GM18517 (cell line): ENCODE measurements around the gene ZNF467.
A peak's percentile ranks its signal among the peaks of the same experiment; 100 is the strongest.

ENCODE experiments used
- ATAC-seq: cut with Tn5 transposase; IDR thresholded peaks from one replicate; pipeline ENCODE4 v1.9.1; 2021; ENCODE audit warnings: mild to moderate bottlenecking, moderate library complexity; ENCODE audit not compliant: unreplicated experiment

ZNF467 gene

DNA sequence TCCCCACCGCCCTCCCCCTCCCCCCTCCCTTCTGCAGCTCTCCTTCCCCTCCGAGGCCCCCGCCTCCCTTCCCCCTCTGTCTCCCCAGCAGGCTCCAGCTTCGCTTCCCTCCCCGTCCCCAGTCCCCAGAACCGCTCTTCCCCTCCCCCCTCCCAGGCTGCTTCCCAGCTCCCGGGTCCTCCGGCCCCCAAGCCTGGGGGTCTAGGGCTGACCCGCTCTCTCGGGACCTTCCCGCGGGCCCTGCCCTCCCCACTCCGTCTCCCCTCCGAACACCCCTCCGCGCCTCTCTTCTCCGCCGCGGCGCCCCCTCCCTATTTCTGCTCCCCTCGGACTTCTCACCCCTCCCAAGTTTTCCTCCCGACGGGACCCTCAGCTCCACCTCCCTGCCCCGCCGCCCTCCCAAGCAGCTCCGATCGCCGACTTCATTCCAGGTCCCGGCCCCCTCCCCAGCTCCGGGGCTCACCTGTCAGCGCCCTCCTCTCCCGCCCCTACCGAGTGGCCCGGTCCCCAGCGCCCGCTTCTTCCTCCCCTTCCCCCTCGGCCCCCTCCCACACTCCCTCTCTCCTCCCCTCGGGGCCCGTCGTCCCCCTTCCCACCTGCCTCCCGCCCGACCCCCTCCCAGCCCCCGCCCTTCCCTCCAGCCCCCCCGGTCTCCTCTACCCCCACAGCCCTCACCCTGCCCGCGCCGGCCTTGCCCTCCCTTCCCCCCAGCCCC lies 990 bp downstream of the ZNF467 start:
- ATAC-seq = no peak

DNA sequence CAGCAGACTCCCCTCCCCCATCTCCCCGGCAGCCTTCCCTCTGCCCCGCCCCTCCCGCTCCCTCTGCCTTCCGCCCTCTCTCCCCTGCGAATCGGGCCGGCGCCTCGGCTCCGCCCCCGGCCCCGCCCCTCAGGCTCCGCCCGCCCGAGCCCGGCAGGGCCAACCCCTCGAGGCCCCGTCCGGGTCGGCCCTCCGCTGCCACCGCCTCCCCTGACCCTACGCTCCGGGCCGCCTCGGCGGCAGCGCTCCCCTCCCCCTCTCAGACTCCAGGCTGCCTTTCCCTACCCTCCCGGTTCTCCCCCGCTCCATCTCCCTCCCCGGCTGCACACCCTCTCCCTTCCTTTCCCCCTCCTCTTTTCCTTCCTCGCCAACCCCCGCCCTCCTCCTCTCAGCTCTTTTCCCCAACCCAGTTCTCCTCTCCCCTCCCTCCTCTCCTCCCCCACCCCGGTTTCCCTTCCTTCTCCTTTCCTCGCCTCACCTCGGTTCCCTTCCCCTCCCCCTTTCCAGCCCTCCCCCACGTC lies 1.6 kb downstream of the ZNF467 start:
- ATAC-seq = peak; percentile 75

GRCh38 chr7:149770728-149771636 lies 2.4 kb downstream of the ZNF467 start:
- no peak for ATAC-seq

GRCh38 chr7:149769915-149770314 lies 3.5 kb downstream of the ZNF467 start:
- ATAC-seq = no peak

DNA sequence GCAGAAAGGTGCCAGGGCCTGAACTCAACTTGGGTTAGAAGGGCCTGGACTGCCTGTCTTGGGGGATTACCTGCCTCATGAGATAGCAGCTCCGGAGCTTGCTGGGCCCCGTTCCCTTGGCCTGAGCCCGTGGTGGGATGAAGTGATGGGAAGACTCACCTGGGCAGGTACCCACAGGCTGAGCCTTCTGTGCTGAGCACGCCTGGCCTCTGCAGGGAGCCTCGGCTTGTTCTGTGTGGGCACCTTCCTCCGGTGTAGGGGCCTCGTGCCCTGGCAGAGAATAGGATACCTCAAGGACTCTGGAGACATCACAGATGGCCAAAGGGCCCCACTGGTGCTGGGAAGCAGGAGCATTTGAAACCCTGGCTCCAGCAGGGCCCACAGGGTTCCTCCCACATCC lies 4.5 kb downstream of the ZNF467 start:
- no peak for ATAC-seq

DNA sequence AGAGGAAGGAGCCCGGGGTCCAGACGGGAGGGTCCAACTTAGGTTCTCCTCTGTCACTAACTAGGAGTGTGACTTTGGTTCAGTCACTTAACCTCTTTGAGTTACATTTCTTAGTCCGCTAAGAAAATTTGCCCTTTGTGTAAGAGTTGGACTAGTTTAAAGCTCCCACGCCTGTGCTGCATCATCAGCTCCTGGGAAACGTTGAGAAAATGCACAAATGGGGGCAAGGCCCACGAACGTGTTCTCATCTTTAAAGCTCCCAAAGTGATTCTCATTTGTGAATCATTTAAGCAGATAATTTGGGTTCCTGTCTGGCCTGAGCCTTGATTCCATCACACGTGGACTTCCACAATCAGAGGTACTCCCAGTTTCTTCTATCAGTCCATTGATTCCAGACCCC lies 6.3 kb downstream of the ZNF467 start:
- ATAC-seq = no peak

- no peak for ATAC-seq
Observed at GRCh38 chr7:149766135-149766675, 7.2 kb downstream of the ZNF467 start.

GRCh38 chr7:149765399-149766121 lies 7.8 kb downstream of the ZNF467 start:
- no peak for ATAC-seq

DNA sequence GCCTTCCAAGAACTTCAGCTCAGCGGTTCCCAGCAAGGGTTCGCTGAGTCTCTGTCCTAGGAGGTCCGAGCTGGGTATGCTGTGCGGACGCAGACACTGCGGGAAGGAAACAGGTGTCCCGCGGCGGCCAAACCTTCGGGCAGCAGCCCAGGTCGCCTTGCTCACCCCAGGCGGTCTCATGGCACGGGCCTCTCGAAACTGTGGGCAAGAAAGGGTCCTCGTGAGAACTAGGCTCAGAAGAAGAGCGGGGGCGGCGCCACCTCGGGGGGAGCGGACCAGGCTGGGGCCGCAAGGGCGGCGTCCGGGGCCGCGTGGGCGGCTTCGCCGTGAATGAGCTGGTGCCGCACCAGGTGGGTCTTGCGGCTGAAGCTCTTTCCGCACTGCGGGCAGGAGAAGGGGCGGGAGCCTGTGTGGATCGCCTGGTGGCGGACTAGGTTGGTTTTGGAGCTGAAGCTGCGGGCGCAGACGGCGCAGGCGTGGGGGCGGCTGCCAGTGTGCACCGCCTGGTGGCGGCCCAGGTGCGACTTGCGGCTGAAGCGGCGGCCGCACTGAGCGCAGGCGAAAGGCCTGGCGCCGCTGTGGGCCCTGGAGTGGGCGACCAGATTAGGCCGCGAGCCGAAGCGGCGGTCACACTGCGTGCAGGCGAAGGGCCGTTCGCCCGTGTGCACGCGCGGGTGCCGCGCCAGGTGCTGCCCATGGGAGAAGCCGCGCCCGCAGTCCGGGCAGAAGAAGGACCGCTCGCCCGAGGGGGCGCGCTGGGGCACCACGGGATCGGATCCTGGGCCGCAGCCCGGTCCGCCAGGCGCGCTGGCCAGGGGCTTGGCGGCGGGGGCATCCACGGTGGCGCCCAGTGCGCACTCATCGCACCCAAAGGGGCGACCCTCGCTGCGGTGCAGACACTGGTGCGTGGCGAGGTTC lies 8.6 kb downstream of the ZNF467 start:
- no peak for ATAC-seq

DNA sequence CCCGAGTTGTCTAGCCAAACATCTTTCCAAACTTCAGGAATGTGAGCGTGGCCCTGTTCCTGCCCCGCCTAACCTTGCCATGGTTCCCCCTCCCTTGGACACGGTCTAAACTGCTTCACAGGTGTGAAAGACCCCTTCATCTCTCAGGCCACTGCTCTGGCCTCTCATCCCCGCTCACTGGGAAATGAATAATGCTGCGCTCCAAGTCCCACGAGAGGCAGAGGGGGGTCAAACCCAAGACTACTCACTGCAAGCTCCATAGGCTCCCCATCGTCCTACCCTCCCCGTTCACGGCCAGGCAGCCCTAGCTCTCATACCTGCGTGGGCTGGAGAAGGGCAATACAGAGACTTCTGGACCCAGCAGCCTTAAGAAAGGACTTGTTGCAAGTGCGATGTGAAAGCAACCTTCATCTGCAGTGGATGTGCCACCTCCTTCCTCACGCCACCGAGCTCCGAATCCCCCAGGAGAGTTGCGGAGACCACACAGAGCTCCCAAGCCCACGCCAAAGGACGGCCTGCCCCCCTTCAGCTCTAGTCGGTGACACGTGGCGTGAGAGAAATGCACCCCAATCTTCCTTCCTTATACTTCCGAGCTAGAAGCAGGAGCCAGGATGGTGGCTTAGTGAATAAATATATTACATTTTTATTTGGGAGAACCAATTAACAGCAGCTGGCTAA lies 9.7 kb downstream of the ZNF467 start:
- no peak for ATAC-seq

DNA sequence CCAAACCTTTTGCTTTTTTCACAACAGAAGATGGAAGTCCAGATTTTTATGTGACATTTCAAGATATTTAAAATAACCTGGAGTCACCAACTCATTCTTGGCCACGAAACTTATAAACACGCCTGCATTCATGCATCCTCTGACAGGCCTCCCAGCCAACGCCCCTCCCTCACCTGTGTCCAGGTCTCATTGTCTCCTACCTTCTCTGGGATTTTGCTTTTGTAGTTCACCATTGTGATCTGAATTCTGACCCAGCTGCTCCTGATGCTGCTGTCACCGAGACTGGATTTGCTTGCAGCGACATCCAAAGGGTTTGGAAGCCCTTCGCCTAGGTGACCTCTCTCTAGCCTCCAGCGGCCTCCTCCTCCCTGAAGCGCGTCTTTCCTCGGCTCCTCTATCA lies 10.8 kb downstream of the ZNF467 start:
- no peak for ATAC-seq

- ATAC-seq = no peak
Observed at GRCh38 chr7:149762089-149762488, 11.3 kb downstream of the ZNF467 start.

- ATAC-seq = no peak
Observed at GRCh38 chr7:149761307-149761706, 12.1 kb downstream of the ZNF467 start.

- ATAC-seq = no peak
Observed at GRCh38 chr7:149760538-149760937, 12.8 kb downstream of the ZNF467 start.

GRCh38 chr7:149759093-149759860 lies 14.1 kb downstream of the ZNF467 start:
- no peak for ATAC-seq

DNA sequence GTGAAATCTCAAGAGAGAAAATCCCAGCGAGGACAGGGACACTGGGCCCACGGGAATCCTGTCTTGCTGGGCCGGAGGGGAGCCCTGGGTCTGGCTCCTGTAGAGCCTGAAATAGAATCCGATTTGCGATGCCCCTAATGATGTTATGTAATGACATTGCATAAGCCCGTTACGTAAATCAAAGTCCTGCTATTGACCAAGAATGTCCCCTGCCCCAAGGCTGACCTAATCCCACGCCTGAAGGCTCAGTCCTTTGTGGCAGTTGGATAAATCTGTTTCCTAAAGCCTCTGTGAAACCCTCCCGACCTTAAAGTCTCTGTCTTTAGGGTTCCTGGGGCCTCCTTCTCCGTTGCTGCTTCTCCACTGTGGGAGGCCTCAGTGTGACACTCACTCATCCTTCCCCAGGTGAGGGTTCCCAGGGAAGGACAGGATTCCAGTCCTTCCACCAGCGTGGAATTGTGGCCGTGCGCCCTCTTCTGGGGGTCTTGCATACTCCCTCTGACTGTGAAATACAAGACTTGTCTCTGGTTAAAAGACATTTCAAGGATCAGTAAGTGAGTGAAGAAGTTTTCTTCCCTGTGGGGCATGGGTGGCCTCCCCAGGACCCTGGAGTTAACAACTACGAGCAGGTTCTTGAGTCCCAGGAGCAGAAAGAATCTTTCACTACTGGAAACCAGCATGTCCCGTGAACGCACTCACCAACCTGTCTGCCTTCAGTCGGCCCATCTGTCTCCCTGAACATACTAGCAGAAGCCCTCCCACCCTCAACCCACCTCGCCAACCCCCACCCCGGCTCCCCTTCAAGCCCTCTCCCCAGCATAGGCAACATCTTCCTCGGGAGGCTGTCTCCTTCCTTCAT lies 19.8 kb downstream of the ZNF467 start:
- no peak for ATAC-seq

- ATAC-seq = no peak
Observed at GRCh38 chr7:149752646-149753045, 20.7 kb downstream of the ZNF467 start.
